ENCODE results near the gene LSMEM2. TPM values are rescaled to one million over a fixed set of nuclear protein-coding genes. Genes with fewer than 3 reads are reported as not detected.

The LSMEM2 gene
- total and polyA plus RNA-seq, 2 of the 8 experiments (the other 6 are each of a cell fraction or from before 2014, with no cell fraction given), result 0.58 to 0.68 TPM

- Histone ChIP-seq H2BK120ac (replicated peaks; ENCODE audit: low read depth, low read length) (no peak overlapping the region), H2AFZ (ENCODE audit: low read length) (no peak overlapping the region), H2BK12ac (ENCODE audit: low read depth, low read length) (no peak overlapping the region), H3K23me2 (ENCODE audit: low read depth, low read length) (peaks cover 17% of the 10 kb centered on the region), H3K9me3 (ENCODE audit: insufficient read depth in 2 of 2, low read depth in 1 of 2, low read length in 1 of 2) (no peaks in the 10 kb centered on the region), H3K56ac (replicated peaks; ENCODE audit: insufficient read length, low read depth, low read length) (no peak overlapping the region), H2BK5ac (ENCODE audit: low read depth, low read length) (no peak overlapping the region), H3K9ac (replicated peaks in 1 of 4; ENCODE audit: extremely low read depth in 1 of 4, low read depth in 3 of 4, low read length in 3 of 4) (no peak overlapping the region), H3K4me2 (ENCODE audit: insufficient read depth in 1 of 2, low read depth in 2 of 2, low read length in 2 of 2) (no peak overlapping the region), H3K79me1 (ENCODE audit: low read depth, low read length) (peaks cover 20% of the 10 kb centered on the region), H3K27me3 (replicated peaks in 1 of 4; ENCODE audit: control insufficient read depth in 3 of 4, extremely low read depth in 1 of 4, insufficient read depth in 3 of 4, low read length in 3 of 4) (no peaks in the 10 kb centered on the region), H4K20me1 (replicated peaks in 1 of 2; ENCODE audit: control insufficient read depth in 1 of 2, insufficient read depth in 2 of 2, low read length in 2 of 2) (peaks cover 19 to 35% of the 10 kb centered on the region in 2 experiments), H3K4ac (replicated peaks; ENCODE audit: insufficient read length, low read depth, low read length) (no peak overlapping the region), H3K36me3 (ENCODE audit: control insufficient read depth in 2 of 4, insufficient read depth in 4 of 4, low read length in 3 of 4) (peaks cover 16 to 34% (median 28%) of the 10 kb centered on the region in 4 experiments), H2BK20ac (ENCODE audit: low read length) (no peak overlapping the region), H3K27ac (ENCODE audit: low read depth, low read length) (0 out of 2 replicates have a peak overlapping the region, but pooled peaks have one; percentile 32), H2BK15ac (ENCODE audit: low read length) (no peak overlapping the region), H2AK5ac (ENCODE audit: low read depth, low read length) (no peak overlapping the region), H4K5ac (ENCODE audit: insufficient read length, low read depth, low read length) (no peak overlapping the region), H3K23ac (ENCODE audit: insufficient read length) (no peak overlapping the region), H4K8ac (ENCODE audit: extremely low read depth, insufficient read depth, low read length) (0 out of 2 replicates have a peak overlapping the region, but pooled peaks have one; percentile 7), H3K14ac (ENCODE audit: insufficient read length) (no peak overlapping the region), H3K4me1 (replicated peaks in 1 of 4; ENCODE audit: control insufficient read depth in 3 of 4, insufficient read depth in 4 of 4, low read length in 3 of 4) (peaks cover 0 to 27% (median 18%) of the 10 kb centered on the region in 4 experiments; a peak in 6 of 7 replicates), H3K4me3 (ENCODE audit: extremely low read depth in 1 of 4, insufficient read depth in 2 of 4, low read depth in 3 of 4, low read length in 4 of 4) (no peak overlapping the region), H4K91ac (replicated peaks; ENCODE audit: insufficient read length, low read length) (no peak overlapping the region), H3K79me2 (ENCODE audit: control insufficient read depth in 1 of 2, insufficient read depth in 2 of 2, low read length in 2 of 2) (peaks cover 0 to 25% of the 10 kb centered on the region in 2 experiments; a peak in 3 of 4 replicates), H3K18ac (ENCODE audit: extremely low read depth, low read length) (no peak overlapping the region)
- ChIA-PET POLR2A (ENCODE audit: partially characterized antibody) (interaction anchor here (0.8 to 12.6 kb wide), 7 partner anchors 11 to 67 kb away, joined by 3 to 149 read pairs (median 5); partner anchors contain the start of genes HYAL1, HYAL3, NAA80 and TUSC2), CTCF (ENCODE audit: partially characterized antibody) (interaction anchor here (0.6 to 3.9 kb wide), 10 partner anchors 10 to 197 kb away, joined by 3 to 17 read pairs (median 4); partner anchors contain the start of genes HYAL1 and TUSC2)
- DNase-seq (ENCODE audit: low read depth in 1 of 2, low spot score in 2 of 2) (no peak), FAIRE-seq (no peak)
- WGBS, 2 experiments (ENCODE audit: extremely low coverage in 1 of 2, insufficient coverage in 1 of 2, insufficient read length in 1 of 2, insufficient replicate concordance in 2 of 2, low coverage in 1 of 2, low lambda C conversion rate in 2 of 2, missing lambda C conversion rate in 1 of 2), result 92% methylated on average over 10 of the region's 10 CpGs; no CpG with 5 or more reads in 1 of the 2 experiments
- TF ChIP-seq SP1 (IDR thresholded peaks at IDR 0.05; ENCODE audit: low read depth, low read length) (no peak), CBX8 (IDR thresholded peaks at IDR 0.05; ENCODE audit: borderline replicate concordance, low read depth, low read length) (no peak), TAF7 (optimal IDR thresholded peaks at IDR 0.05; ENCODE audit: borderline replicate concordance, low read depth, low read length) (no peak), SRF (IDR thresholded peaks at IDR 0.05; ENCODE audit: low read depth, low read length) (no peak), MAFK (IDR thresholded peaks at IDR 0.05; ENCODE audit: low read depth, low read length) (no peak), CTBP2 (IDR thresholded peaks at IDR 0.05; ENCODE audit: borderline replicate concordance, insufficient read depth, insufficient read length, low read length) (no peak), RBBP5 (IDR thresholded peaks at IDR 0.05; ENCODE audit: borderline replicate concordance, low read depth, low read length) (no peak), BRCA1 (IDR thresholded peaks at IDR 0.05; ENCODE audit: low read depth, low read length) (no peak), POLR2A (IDR thresholded peaks at IDR 0.05; ENCODE audit: control extremely low read depth in 1 of 2, low read depth in 2 of 2, low read length in 2 of 2) (no peak), EGR1 (IDR thresholded peaks at IDR 0.05; ENCODE audit: borderline replicate concordance, low read depth, low read length) (no peak), TAF1 (IDR thresholded peaks at IDR 0.05; ENCODE audit: low read depth, low read length) (no peak), YY1 (IDR thresholded peaks at IDR 0.05; ENCODE audit: low read depth, low read length) (no peak), USF2 (IDR thresholded peaks at IDR 0.05; ENCODE audit: low read length) (no peak), ZNF274 (IDR thresholded peaks at IDR 0.05; ENCODE audit: borderline replicate concordance, extremely low read depth, low read length) (no peak)
These were observed 39.7 kb downstream of the LSMEM2 start for GRCh38 chr3:50318615-50319014.
